HL-60 (cell line): ENCODE measurements around the gene SPAG9.

Experiments
- DNase-seq, 2 experiments: peaks; one replicate each; pipeline ENCODE4 v3.0.0-alpha.2; 2010 to 2020; ENCODE audit warnings: low read depth in 1 of 2, low spot score in 1 of 2
- H3K27ac ChIP-seq: fragments of 250-450 bp; sonication (Bioruptor Pico); replicated peaks from 2 replicates; pipeline ENCODE4 v1.5.1; 2020; ENCODE audit warnings: mild to moderate bottlenecking, moderate library complexity
- H3K27me3 ChIP-seq: fragments of 250-450 bp; sonication (Bioruptor Pico); 2 replicates; pipeline ENCODE4 v1.5.1; 2021; ENCODE audit warnings: mild to moderate bottlenecking, moderate library complexity; ENCODE audit not compliant: insufficient read depth, poor library complexity, severe bottlenecking
- H3K4me3 ChIP-seq: replicated peaks from 2 replicates; pipeline ENCODE4 v1.5.1; 2011; ENCODE audit warnings: mild to moderate bottlenecking, control low read depth, low read length; ENCODE audit not compliant: insufficient read depth
- GABPA ChIP-seq: IDR thresholded peaks from 2 replicates; pipeline ENCODE4 v1.6.1; 2012; ENCODE audit warnings: low read depth
- POLR2AphosphoS5 ChIP-seq: IDR thresholded peaks from 2 replicates; pipeline ENCODE4 v1.6.1; 2012; ENCODE audit warnings: low read depth
- SPI1 ChIP-seq: IDR thresholded peaks from 2 replicates; pipeline ENCODE4 v1.6.1; 2012; ENCODE audit warnings: low read depth, mild to moderate bottlenecking, borderline replicate concordance
- TF ChIP-seq, protein P1 (sequence below): IDR thresholded peaks from 2 replicates; pipeline ENCODE4 v1.6.1; 2012; ENCODE audit warnings: low read depth; ENCODE audit not compliant: insufficient replicate concordance
- TF ChIP-seq, protein P2 (sequence below): IDR thresholded peaks from one replicate; pipeline ENCODE4 v1.5.1; 2011; ENCODE audit warnings: low read length, control low read depth, inconsistent platforms; ENCODE audit not compliant: insufficient read depth

The SPAG9 gene

DNA sequence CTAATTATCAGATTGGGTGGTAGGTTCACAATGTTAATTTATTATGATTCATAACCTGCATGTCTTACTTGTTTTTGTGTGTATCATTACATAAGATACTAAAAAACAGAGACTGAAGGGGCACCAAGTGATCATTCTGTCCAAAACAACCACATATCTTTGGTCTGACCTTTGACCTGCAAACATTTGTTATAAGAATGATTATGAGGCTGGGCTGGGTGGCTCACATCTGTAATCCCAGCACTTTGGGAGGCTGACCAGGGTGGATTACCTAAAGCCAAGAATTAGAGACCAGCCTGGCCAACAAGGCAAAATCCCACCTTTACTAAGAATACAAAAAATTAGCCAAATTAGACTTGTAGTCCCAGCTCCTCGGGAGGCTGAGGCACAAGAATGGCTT is 116.4 kb downstream of the SPAG9 start:
- no peaks in the 10 kb centered on the region for H3K27me3 ChIP-seq
- DNase-seq = no peak
- TF ChIP-seq SPI1 (no peak), POLR2AphosphoS5 (no peak), GABPA (no peak)
- TF ChIP-seq, protein P1, sequence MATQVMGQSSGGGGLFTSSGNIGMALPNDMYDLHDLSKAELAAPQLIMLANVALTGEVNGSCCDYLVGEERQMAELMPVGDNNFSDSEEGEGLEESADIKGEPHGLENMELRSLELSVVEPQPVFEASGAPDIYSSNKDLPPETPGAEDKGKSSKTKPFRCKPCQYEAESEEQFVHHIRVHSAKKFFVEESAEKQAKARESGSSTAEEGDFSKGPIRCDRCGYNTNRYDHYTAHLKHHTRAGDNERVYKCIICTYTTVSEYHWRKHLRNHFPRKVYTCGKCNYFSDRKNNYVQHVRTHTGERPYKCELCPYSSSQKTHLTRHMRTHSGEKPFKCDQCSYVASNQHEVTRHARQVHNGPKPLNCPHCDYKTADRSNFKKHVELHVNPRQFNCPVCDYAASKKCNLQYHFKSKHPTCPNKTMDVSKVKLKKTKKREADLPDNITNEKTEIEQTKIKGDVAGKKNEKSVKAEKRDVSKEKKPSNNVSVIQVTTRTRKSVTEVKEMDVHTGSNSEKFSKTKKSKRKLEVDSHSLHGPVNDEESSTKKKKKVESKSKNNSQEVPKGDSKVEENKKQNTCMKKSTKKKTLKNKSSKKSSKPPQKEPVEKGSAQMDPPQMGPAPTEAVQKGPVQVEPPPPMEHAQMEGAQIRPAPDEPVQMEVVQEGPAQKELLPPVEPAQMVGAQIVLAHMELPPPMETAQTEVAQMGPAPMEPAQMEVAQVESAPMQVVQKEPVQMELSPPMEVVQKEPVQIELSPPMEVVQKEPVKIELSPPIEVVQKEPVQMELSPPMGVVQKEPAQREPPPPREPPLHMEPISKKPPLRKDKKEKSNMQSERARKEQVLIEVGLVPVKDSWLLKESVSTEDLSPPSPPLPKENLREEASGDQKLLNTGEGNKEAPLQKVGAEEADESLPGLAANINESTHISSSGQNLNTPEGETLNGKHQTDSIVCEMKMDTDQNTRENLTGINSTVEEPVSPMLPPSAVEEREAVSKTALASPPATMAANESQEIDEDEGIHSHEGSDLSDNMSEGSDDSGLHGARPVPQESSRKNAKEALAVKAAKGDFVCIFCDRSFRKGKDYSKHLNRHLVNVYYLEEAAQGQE = no peak
- TF ChIP-seq, protein P2, sequence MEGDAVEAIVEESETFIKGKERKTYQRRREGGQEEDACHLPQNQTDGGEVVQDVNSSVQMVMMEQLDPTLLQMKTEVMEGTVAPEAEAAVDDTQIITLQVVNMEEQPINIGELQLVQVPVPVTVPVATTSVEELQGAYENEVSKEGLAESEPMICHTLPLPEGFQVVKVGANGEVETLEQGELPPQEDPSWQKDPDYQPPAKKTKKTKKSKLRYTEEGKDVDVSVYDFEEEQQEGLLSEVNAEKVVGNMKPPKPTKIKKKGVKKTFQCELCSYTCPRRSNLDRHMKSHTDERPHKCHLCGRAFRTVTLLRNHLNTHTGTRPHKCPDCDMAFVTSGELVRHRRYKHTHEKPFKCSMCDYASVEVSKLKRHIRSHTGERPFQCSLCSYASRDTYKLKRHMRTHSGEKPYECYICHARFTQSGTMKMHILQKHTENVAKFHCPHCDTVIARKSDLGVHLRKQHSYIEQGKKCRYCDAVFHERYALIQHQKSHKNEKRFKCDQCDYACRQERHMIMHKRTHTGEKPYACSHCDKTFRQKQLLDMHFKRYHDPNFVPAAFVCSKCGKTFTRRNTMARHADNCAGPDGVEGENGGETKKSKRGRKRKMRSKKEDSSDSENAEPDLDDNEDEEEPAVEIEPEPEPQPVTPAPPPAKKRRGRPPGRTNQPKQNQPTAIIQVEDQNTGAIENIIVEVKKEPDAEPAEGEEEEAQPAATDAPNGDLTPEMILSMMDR = no peak
- H3K4me3 ChIP-seq = no peak overlapping the region
- no peak overlapping the region for H3K27ac ChIP-seq

DNA sequence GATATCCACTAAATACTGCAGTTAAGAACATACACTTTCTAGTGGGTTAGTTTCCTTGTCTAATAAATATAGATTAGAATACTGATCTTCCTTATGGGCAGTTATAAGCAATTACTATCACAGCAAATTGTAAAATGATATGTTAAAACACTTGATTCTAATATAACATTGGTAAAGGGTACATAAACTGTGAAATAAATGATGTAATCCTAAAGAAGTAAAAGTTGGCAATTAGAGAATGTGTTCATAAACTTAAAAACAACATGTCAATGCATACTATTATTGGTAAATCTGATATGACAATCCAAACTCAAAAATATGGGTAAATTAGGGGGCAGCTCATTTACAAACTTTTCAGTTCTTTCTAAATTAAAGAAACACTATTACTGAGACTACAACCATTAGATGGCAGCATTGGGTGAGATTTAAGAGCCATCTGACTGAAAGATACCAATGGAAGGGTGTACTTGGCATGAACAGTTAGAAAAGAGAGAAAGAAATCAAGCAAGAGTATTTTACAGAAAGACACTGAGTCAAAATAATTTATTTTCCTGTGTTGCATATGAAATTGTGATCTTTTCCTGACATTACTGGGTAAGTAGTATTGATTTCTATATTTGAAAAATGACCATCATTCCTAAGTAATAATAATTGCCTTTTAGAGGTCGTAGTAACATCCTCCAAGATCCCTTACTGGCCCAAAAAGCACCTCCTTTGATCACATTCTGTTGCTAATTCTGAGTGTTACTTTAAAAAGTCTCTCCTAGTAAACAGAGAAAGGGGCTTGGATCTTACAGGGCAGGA is 119.6 kb downstream of the SPAG9 start:
- Histone ChIP-seq H3K27ac (no peak overlapping the region), H3K27me3 (no peaks in the 10 kb centered on the region), H3K4me3 (no peak overlapping the region)
- DNase-seq = peak in 1 of 2 experiments; percentile 50
- TF ChIP-seq, protein P2 = no peak
- TF ChIP-seq, protein P1 = no peak
- TF ChIP-seq SPI1 (no peak), GABPA (no peak), POLR2AphosphoS5 (no peak)

DNA sequence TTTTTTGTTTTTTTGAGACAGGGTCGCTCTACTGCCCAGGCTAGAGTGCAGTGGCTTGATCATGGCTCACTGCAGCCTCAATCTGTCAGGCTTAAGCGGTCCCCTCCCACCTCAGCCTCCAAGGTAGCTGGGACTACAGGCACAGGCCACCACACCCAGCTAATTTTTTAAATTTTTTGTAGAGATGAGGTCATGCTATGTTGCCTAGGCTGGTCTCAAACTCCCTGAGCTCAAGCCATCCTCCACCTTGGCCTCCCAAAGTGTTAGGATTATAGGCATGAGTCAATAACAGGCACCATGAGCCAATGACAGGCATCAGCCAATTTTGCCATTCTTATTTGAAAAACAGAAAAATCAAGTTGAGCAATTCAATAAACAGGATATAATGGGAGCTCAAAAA is 125.0 kb downstream of the SPAG9 start:
- no peak overlapping the region for H3K27ac ChIP-seq
- TF ChIP-seq, protein P2 = no peak
- TF ChIP-seq SPI1 = no peak
- TF ChIP-seq POLR2AphosphoS5 = no peak
- TF ChIP-seq, protein P1 = no peak
- TF ChIP-seq GABPA = no peak
- H3K27me3 ChIP-seq = no peaks in the 10 kb centered on the region
- no peak overlapping the region for H3K4me3 ChIP-seq
- DNase-seq = no peak
